ENCODE results near the gene CLASP1. TPM values are rescaled to one million over a fixed set of nuclear protein-coding genes. Genes with fewer than 3 reads are reported as not detected.

The CLASP1 gene
- total RNA-seq, 6 experiments from 2014 or later = 19.7 to 32.4 (median 24.1) TPM

- no peak for TF ChIP-seq CTCF (IDR thresholded peaks at IDR 0.05)
- intact Hi-C loops (cut with DNase I) = no loop called here
- ATAC-seq = no peak
- no peak overlapping the region for H3K4me3 ChIP-seq
- peak overlapping the region in 2 of 3 donors; percentile 62 to 73 for H3K27ac ChIP-seq
- H3K9me3 ChIP-seq = no peaks in the 10 kb centered on the region
- peaks cover 0 to 22% (median 2%) of the 10 kb centered on the region in 4 donors for H3K4me1 ChIP-seq
- no peaks in the 10 kb centered on the region for H3K36me3 ChIP-seq
- H3K27me3 ChIP-seq = no peaks in the 10 kb centered on the region
- DNase-seq = no peak
- WGBS (ENCODE audit: insufficient coverage, low coverage, low lambda C conversion rate, missing lambda C conversion rate) = 88% methylated on average over 3 of the region's 3 CpGs
Measured at GRCh38 chr2:121625953-121626352, 23.3 kb downstream of the CLASP1 start.

- no peak for TF ChIP-seq CTCF (IDR thresholded peaks at IDR 0.05)
- no peak for TF ChIP-seq POLR2A (IDR thresholded peaks at IDR 0.05)
- WGBS (ENCODE audit: insufficient coverage, low coverage, low lambda C conversion rate, missing lambda C conversion rate) = 68% methylated on average over 4 of the region's 4 CpGs
- intact Hi-C loops (cut with DNase I) = no loop called here
- Histone ChIP-seq H3K4me1 (peaks cover 0 to 8% (median 0%) of the 10 kb centered on the region in 4 donors), H3K36me3 (no peaks in the 10 kb centered on the region), H3K27me3 (no peaks in the 10 kb centered on the region), H3K27ac (no peak overlapping the region), H3K9me3 (no peaks in the 10 kb centered on the region), H3K4me3 (no peak overlapping the region)
- ATAC-seq (peak in 2 of 4 donors; percentile 17 to 28), DNase-seq (no peak)
Measured at GRCh38 chr2:121617042-121617599, 32.1 kb downstream of the CLASP1 start.

- intact Hi-C loops (cut with DNase I) = no loop called here
- Histone ChIP-seq H3K27me3 (no peaks in the 10 kb centered on the region), H3K9me3 (no peaks in the 10 kb centered on the region), H3K4me1 (peaks cover 0 to 8% (median 0%) of the 10 kb centered on the region in 4 donors), H3K27ac (no peak overlapping the region), H3K4me3 (no peak overlapping the region), H3K36me3 (no peaks in the 10 kb centered on the region)
- DNase-seq (no peak), ATAC-seq (no peak)
- TF ChIP-seq POLR2A (IDR thresholded peaks at IDR 0.05) (no peak), CTCF (IDR thresholded peaks at IDR 0.05) (no peak)
- 100% methylated on average over 1 of the region's 1 CpG for WGBS (ENCODE audit: insufficient coverage, low coverage, low lambda C conversion rate, missing lambda C conversion rate)
Measured at GRCh38 chr2:121613774-121614173, 35.5 kb downstream of the CLASP1 start.

- ATAC-seq (peak; percentile 23 to 73 (median 56)), DNase-seq (no peak)
- H3K9me3 ChIP-seq = no peaks in the 10 kb centered on the region
- TF ChIP-seq CTCF (IDR thresholded peaks at IDR 0.05) = no peak
- no peak for TF ChIP-seq POLR2A (IDR thresholded peaks at IDR 0.05)
- intact Hi-C loops (cut with DNase I) = no loop called here
- H3K4me3 ChIP-seq = no peak overlapping the region
- no peak overlapping the region for H3K27ac ChIP-seq
- H3K27me3 ChIP-seq = no peaks in the 10 kb centered on the region
- no peaks in the 10 kb centered on the region for H3K36me3 ChIP-seq
- peaks cover 0 to 8% (median 0%) of the 10 kb centered on the region in 4 donors for H3K4me1 ChIP-seq
Measured at GRCh38 chr2:121613152-121613551, 36.1 kb downstream of the CLASP1 start.
